ENCODE data around the gene GLCE.

The GLCE gene

GRCh38 chr15:69302929-69303328, 142.5 kb downstream of the GLCE start:
- TF ChIP-seq CTCF (IDR thresholded peaks at IDR 0.05; ENCODE audit: low read depth, low read length) = no peak
- in situ Hi-C loops (cut with HindIII; ENCODE audit: low sequenced_read_pairs) = no loop called here
- no peak for DNase-seq (ENCODE audit: low read depth, low spot score)
- no peak overlapping the region for H3K4me3 ChIP-seq (ENCODE audit: low read depth, low read length)

DNA sequence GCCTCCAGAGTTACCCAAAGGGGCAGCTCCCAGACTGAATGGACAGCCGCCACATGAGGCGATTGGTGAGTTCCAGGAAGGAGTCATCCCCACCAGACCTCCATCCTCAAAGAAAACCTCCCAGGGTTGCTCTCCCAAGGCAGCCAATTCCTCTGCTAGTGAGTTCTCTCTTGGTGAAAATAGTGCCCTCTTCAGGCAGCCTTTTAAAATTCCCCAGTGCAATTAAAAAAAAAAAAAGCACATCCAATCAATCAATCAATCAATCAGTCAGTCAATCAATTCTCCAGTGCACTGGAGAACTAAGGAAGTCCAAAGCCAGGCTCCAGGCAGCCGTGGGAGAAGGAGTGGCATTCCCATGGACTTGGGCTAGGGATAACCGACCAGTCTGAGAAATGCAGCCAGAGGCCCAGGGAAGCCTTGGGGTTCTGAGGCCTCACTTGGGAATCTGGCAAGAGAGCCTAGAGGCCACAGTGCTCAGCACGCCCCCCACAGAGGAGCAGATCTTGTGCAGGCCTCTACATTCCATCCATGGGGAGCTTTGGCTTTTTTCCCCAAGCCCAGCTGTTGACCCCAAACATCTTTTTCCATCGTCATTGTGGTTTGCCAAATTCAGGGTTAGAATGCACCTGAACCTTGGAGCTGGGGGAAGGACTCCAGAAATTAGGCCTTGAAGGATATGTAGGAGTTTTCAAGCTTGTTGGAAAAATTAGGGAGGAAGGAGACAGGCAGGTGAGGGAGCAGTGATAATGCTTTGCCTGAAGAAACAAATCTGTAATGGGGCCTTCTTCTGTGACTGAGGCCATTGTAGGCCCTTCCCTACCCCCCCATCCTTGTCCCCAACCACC, 143.1 kb downstream of the GLCE start:
- in situ Hi-C loops (cut with HindIII; ENCODE audit: low sequenced_read_pairs) = no loop called here

DNA sequence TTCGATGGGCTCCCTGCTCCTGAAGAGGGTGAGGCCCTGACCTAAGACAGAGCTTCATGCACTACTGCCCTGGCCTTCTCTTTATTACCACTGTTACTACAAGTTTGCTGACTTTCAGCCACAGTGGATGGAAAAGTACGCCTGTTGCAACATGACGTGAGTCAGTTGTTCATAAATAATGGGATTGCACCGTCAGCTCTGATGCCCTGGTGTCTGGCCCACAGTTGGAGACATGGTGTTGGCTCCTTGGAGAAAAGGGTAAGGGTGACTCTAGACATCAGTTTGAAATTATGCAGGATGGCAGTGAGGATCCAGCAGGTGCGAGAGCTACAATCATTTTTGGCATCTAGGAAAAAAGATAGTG, 143.7 kb downstream of the GLCE start:
- H3K4me3 ChIP-seq (ENCODE audit: low read depth, low read length) = no peak overlapping the region
- in situ Hi-C loops (cut with HindIII; ENCODE audit: low sequenced_read_pairs) = no loop called here
- DNase-seq (ENCODE audit: low read depth, low spot score) = peak; percentile 68
- no peak for TF ChIP-seq CTCF (IDR thresholded peaks at IDR 0.05; ENCODE audit: low read depth, low read length)

More for the DNA sequence above, 143.1 kb downstream of the GLCE start:
- TF ChIP-seq CTCF (IDR thresholded peaks at IDR 0.05; ENCODE audit: low read depth, low read length) = no peak
- no peak overlapping the region for H3K4me3 ChIP-seq (ENCODE audit: low read depth, low read length)
- no peak for DNase-seq (ENCODE audit: low read depth, low spot score)

GRCh38 chr15:69305204-69305931, 144.9 kb downstream of the GLCE start:
- H3K4me3 ChIP-seq (ENCODE audit: low read depth, low read length) = no peak overlapping the region
- no peak for TF ChIP-seq CTCF (IDR thresholded peaks at IDR 0.05; ENCODE audit: low read depth, low read length)
- peak; percentile 85 for DNase-seq (ENCODE audit: low read depth, low spot score)
- in situ Hi-C loops (cut with HindIII; ENCODE audit: low sequenced_read_pairs) = no loop called here

DNA sequence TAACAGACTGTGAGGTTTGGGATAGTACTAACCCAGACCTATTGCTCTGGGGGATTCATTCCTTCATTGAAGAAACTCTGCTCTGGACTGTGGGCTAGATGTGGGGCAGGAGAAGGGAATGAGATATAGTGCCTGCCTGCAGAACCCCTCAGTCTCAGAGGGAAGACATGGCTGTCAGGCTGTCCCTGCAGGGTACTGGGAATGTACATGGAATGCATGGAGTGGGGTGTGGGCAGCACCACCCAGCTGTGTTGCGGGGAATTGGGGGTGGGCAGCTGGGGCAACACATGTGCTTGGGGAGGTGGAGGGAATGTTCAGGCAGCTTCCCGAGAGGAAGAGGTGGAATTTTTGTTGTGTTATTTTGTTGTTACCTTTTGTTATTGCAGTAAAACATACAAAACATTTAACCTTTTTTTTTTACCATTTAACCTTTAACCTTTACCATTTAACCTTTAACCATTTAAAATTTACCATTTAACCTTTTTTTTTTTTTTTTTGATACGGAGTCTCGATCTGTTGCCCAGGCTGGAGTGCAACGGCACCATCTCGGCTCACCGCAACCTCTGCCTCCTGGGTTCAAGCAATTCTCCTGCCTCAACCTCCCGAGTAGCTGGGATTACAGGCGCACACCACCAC, 145.6 kb downstream of the GLCE start:
- TF ChIP-seq CTCF (IDR thresholded peaks at IDR 0.05; ENCODE audit: low read depth, low read length) = no peak
- DNase-seq (ENCODE audit: low read depth, low spot score) = no peak
- in situ Hi-C loops (cut with HindIII; ENCODE audit: low sequenced_read_pairs) = no loop called here
- H3K4me3 ChIP-seq (ENCODE audit: low read depth, low read length) = no peak overlapping the region

DNA sequence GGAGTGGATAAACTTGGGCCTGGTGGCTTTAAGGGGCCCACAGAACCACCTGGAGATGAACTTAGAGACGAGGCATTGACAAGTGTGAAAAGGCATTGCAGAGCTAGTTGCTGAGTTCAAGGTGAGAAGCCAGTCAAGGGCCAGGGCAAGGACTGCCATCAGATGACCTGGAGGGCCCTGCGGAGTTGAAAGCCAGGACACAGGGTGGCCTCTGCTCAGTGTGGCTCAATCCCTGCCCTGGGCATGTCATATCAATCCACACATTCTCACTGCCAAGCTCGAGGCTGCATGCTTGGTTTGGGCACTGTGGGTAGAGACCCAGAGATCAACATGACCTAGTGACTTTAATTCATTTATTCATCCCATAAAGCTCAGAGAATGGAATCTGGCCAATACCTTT, 147.5 kb downstream of the GLCE start:
- no peak for DNase-seq (ENCODE audit: low read depth, low spot score)
- no peak for TF ChIP-seq CTCF (IDR thresholded peaks at IDR 0.05; ENCODE audit: low read depth, low read length)

More for the DNA sequence above, 147.5 kb downstream of the GLCE start:
- in situ Hi-C loops (cut with HindIII; ENCODE audit: low sequenced_read_pairs) = no loop called here
- no peak overlapping the region for H3K4me3 ChIP-seq (ENCODE audit: low read depth, low read length)
